HCT116 (cell line): Measurements from ENCODE around the gene ZNF462. TPM values are rescaled to one million over a fixed set of nuclear protein-coding genes. Genes with fewer than 3 reads are reported as not detected.

Experiments
- ATAC-seq: fragments of 200-7000 bp; cut with Tn5 transposase; 2 replicates; pipeline ENCODE4 v1.9.1; 2020; ENCODE audit warnings: mild to moderate bottlenecking, moderate library complexity
- BruUV-seq: library from RNA; stranded (reverse); fragments of 400-500 nt; replicated peaks from 2 replicates; lab custom pipeline; 2021; lab: Mats Ljungman, UMichigan
- CTCF ChIA-PET: fragments of 300-600 bp; sonication (Branson Sonifier 250); formaldehyde crosslinking; loops from one replicate; lab custom pipeline; 2021; ENCODE audit warnings: antibody characterized with exemption; lab: Charles Lee
- POLR2A ChIA-PET: fragments of 300-600, 350-600 bp; sonication (Branson Sonifier 250); formaldehyde crosslinking; loops from one replicate; lab custom pipeline; 2021; ENCODE audit warnings: antibody characterized with exemption; lab: Charles Lee
- RAD21 ChIA-PET, 2 experiments: fragments of 300-600 bp; sonication (Branson Sonifier 250); formaldehyde crosslinking; loops; one replicate each; lab custom pipeline; 2023; ENCODE audit warnings: low total read pairs in 2 of 2; ENCODE audit not compliant: uncharacterized antibody in 2 of 2, unreplicated experiment in 2 of 2, low non-redundant PET in 1 of 2; lab: Charles Lee
- DNase-seq: peaks from one replicate; pipeline ENCODE4 v3.0.0-alpha.2; 2010; ENCODE audit warnings: low read depth, low spot score
- H2AFZ ChIP-seq: fragments of 200-600 bp; shearing (Covaris generic), sonication (generic); 2 replicates; pipeline ENCODE4 v1.6.1; 2017; ENCODE audit warnings: low read depth, mixed run types, mixed read lengths, antibody characterized with exemption, low read length; ENCODE audit not compliant: poor library complexity, severe bottlenecking
- H3K27ac ChIP-seq: 2 replicates; pipeline ENCODE4 v1.5.1; 2012; ENCODE audit warnings: low read depth, low read length
- H3K27me3 ChIP-seq: fragments of 200-600 bp; sonication (generic); 2 replicates; pipeline ENCODE4 v1.6.1; 2016; ENCODE audit warnings: mixed run types, low read length, mixed read lengths; ENCODE audit not compliant: insufficient read depth
- H3K36me3 ChIP-seq, 2 experiments: fragments of 200-500 bp in 1 of 2; fragments of 200-600 bp in 1 of 2; sonication (Bioruptor generic) in 1 of 2; sonication (generic) in 1 of 2; 2 replicates each; pipeline versions ENCODE4 v1.5.1 to v1.6.1; 2014 to 2016; ENCODE audit warnings: low read length in 2 of 2, inconsistent platforms in 1 of 2, mixed read lengths in 1 of 2, mixed run types in 1 of 2; ENCODE audit not compliant: insufficient read depth in 2 of 2, control insufficient read depth in 1 of 2
- H3K4me1 ChIP-seq, 2 experiments: fragments of 200-600 bp in 1 of 2; sonication (generic) in 1 of 2; 2 replicates each; pipeline versions ENCODE4 v1.5.1 to v1.6.1; 2012 to 2017; ENCODE audit warnings: low read length in 2 of 2, inconsistent platforms in 1 of 2, mild to moderate bottlenecking in 1 of 2, mixed read lengths in 1 of 2, mixed run types in 1 of 2, moderate library complexity in 1 of 2; ENCODE audit not compliant: insufficient read depth in 2 of 2, control insufficient read depth in 1 of 2
- H3K4me2 ChIP-seq: fragments of 200-600 bp; sonication (generic); 2 replicates; pipeline ENCODE4 v1.6.1; 2017; ENCODE audit warnings: mixed run types, low read length, mixed read lengths
- H3K4me3 ChIP-seq, 2 experiments: fragments of 200-600 bp in 1 of 2; sonication (generic) in 1 of 2; replicated peaks in 1 of 2; 2 replicates each; pipeline ENCODE4 v1.5.1; 2011 to 2016; ENCODE audit warnings: low read length in 2 of 2, control low read depth in 1 of 2, low read depth in 1 of 2, mild to moderate bottlenecking in 1 of 2, mixed read lengths in 1 of 2, mixed run types in 1 of 2
- H3K79me2 ChIP-seq: fragments of 200-600 bp; sonication (generic); 2 replicates; pipeline ENCODE4 v1.6.1; 2017; ENCODE audit warnings: mild to moderate bottlenecking, mixed run types, low read length, moderate library complexity, mixed read lengths; ENCODE audit not compliant: insufficient read depth
- H3K9ac ChIP-seq: fragments of 200-600 bp; sonication (generic); 2 replicates; pipeline ENCODE4 v1.6.1; 2016; ENCODE audit warnings: low read length, mixed read lengths
- H3K9me2 ChIP-seq: fragments of 200-600 bp; sonication (generic), shearing (Covaris generic); 2 replicates; pipeline ENCODE4 v1.6.1; 2017; ENCODE audit warnings: mixed run types, mild to moderate bottlenecking, moderate library complexity; ENCODE audit not compliant: insufficient read depth
- H3K9me3 ChIP-seq, 2 experiments: fragments of 200-500 bp in 1 of 2; fragments of 200-600 bp in 1 of 2; sonication (Bioruptor generic) in 1 of 2; sonication (generic) in 1 of 2; 2 replicates each; pipeline ENCODE4 v1.6.1; 2014 to 2017; ENCODE audit warnings: low read length in 2 of 2, mixed read lengths in 2 of 2, inconsistent platforms in 1 of 2, low read depth in 1 of 2, mild to moderate bottlenecking in 1 of 2, mixed run types in 1 of 2, moderate library complexity in 1 of 2; ENCODE audit not compliant: control insufficient read depth in 1 of 2, insufficient read depth in 1 of 2
- H4K20me1 ChIP-seq: fragments of 200-600 bp; sonication (generic), shearing (Covaris generic); 2 replicates; pipeline ENCODE4 v1.6.1; 2017; ENCODE audit warnings: mixed run types, mild to moderate bottlenecking, moderate library complexity; ENCODE audit not compliant: insufficient read depth
- ATF3 ChIP-seq: IDR thresholded peaks from 2 replicates; pipeline ENCODE4 v1.6.1; 2012
- CBX3 ChIP-seq: IDR thresholded peaks from 2 replicates; pipeline ENCODE4 v1.6.1; 2012; ENCODE audit warnings: low read depth
- CEBPB ChIP-seq: IDR thresholded peaks from 2 replicates; pipeline ENCODE4 v1.6.1; 2012; ENCODE audit warnings: low read depth
- CTCF ChIP-seq, 3 experiments: fragments of 200-600 bp in 1 of 3; sonication (generic) in 1 of 3; IDR thresholded peaks in 2 of 3; conservative IDR thresholded peaks in 1 of 3; 2 replicates each; pipeline ENCODE4 v1.5.1; 2012 to 2017; ENCODE audit warnings: low read depth in 2 of 3, low read length in 2 of 3, antibody characterized with exemption in 1 of 3, borderline replicate concordance in 1 of 3, control low read depth in 1 of 3, mild to moderate bottlenecking in 1 of 3, mixed read lengths in 1 of 3, mixed run types in 1 of 3, moderate library complexity in 1 of 3; ENCODE audit not compliant: insufficient read depth in 1 of 3
- EGR1 ChIP-seq: IDR thresholded peaks from 2 replicates; pipeline ENCODE4 v1.6.1; 2012; ENCODE audit warnings: low read depth
- ELF1 ChIP-seq: IDR thresholded peaks from 2 replicates; pipeline ENCODE4 v1.6.1; 2012; ENCODE audit warnings: low read depth, borderline replicate concordance
- EZH2 ChIP-seq: fragments of 200-600 bp; sonication (generic); IDR thresholded peaks from 2 replicates; pipeline ENCODE4 v1.6.1; 2017; ENCODE audit warnings: antibody characterized with exemption, mixed run types
- JUND ChIP-seq: IDR thresholded peaks from 2 replicates; pipeline ENCODE4 v1.6.1; 2012
- MAX ChIP-seq: IDR thresholded peaks from 2 replicates; pipeline ENCODE4 v1.6.1; 2012
- POLR2A ChIP-seq: IDR thresholded peaks from 2 replicates; pipeline ENCODE4 v1.7.0; 2011; ENCODE audit warnings: borderline replicate concordance; ENCODE audit not compliant: insufficient read depth, insufficient read length; ENCODE audit errors: extremely low read depth
- REST ChIP-seq: IDR thresholded peaks from 2 replicates; pipeline ENCODE4 v1.6.1; 2012; ENCODE audit warnings: low read depth
- SIN3A ChIP-seq: IDR thresholded peaks from 2 replicates; pipeline ENCODE4 v1.6.1; 2012; ENCODE audit warnings: low read depth
- SP1 ChIP-seq: IDR thresholded peaks from 2 replicates; pipeline ENCODE4 v1.6.1; 2012; ENCODE audit warnings: low read depth
- SRF ChIP-seq: IDR thresholded peaks from 2 replicates; pipeline ENCODE4 v1.6.1; 2012; ENCODE audit warnings: low read depth
- TCF7L2 ChIP-seq: IDR thresholded peaks from 2 replicates; pipeline ENCODE4 v1.7.0; 2011; ENCODE audit warnings: borderline replicate concordance, inconsistent platforms; ENCODE audit not compliant: insufficient read depth, insufficient read length; ENCODE audit errors: extremely low read depth
- YY1 ChIP-seq: IDR thresholded peaks from 2 replicates; pipeline ENCODE4 v1.6.1; 2011; ENCODE audit warnings: low read length, low read depth, moderate library complexity, mild to moderate bottlenecking; ENCODE audit not compliant: insufficient replicate concordance; ENCODE audit errors: extremely low read depth
- ZNF274 ChIP-seq: fragments of 200-500 bp; sonication (Bioruptor generic); IDR thresholded peaks from 2 replicates; pipeline ENCODE4 v1.6.1; 2014; ENCODE audit warnings: mild to moderate bottlenecking, low read depth, low read length, inconsistent platforms
- intact Hi-C: fragments of 100-400 bp; cut with micrococcal nuclease; formaldehyde crosslinking; loops from 2 replicates; pipeline ENCODE4 v1.10.0; 2022
- total RNA-seq: library from RNA; stranded (reverse); gene quantifications from one replicate; pipeline ENCODE4 v1.2.1, GENCODE V29; 2021; ENCODE audit not compliant: unreplicated experiment

ZNF462 gene
- total RNA-seq, 1 experiment from 2014 or later, result 18.1 TPM

GRCh38 chr9:106829666-106830408, 33.1 kb upstream of the ZNF462 start:
- intact Hi-C loops, result no loop called here
- Histone ChIP-seq H2AFZ (no peak overlapping the region), H3K27ac (no peak overlapping the region), H3K4me2 (no peak overlapping the region), H4K20me1 (no peaks in the 10 kb centered on the region), H3K4me1 (no peaks in the 10 kb centered on the region), H3K9ac (no peak overlapping the region), H3K27me3 (no peaks in the 10 kb centered on the region)
- CTCF ChIA-PET, result no interaction called here
- no TSS peak for BruUV-seq
- ATAC-seq, result no peak
- no peak for TF ChIP-seq CEBPB
- no peak for TF ChIP-seq EZH2
- TF ChIP-seq EGR1, result no peak
- TF ChIP-seq MAX, result no peak
- no peak for TF ChIP-seq CTCF (IDR thresholded peaks at IDR 0.05 in 2 of 3, conservative IDR thresholded peaks at IDR 0.05 in 1 of 3; ENCODE audit: borderline replicate concordance in 1 of 3, insufficient read depth in 1 of 3, low read depth in 2 of 3, low read length in 2 of 3)
- no peak for TF ChIP-seq YY1
- TF ChIP-seq SP1, result no peak
- TF ChIP-seq ATF3, result no peak
- no peak for TF ChIP-seq ZNF274
- TF ChIP-seq JUND, result no peak
- no peak for TF ChIP-seq ELF1
- TF ChIP-seq SIN3A, result no peak
- TF ChIP-seq POLR2A, result no peak
- TF ChIP-seq SRF, result no peak
- no peak for TF ChIP-seq CBX3
- TF ChIP-seq REST, result no peak
- no peak for TF ChIP-seq TCF7L2
- TF ChIP-seq, all 23 proteins: peak for 0
- H3K9me3 ChIP-seq, result no peaks in the 10 kb centered on the region
- H3K4me3 ChIP-seq, result no peak overlapping the region
- no peak for DNase-seq
- no peaks in the 10 kb centered on the region for H3K79me2 ChIP-seq
- no peaks in the 10 kb centered on the region for H3K9me2 ChIP-seq
- H3K36me3 ChIP-seq, result no peaks in the 10 kb centered on the region
- POLR2A ChIA-PET, result no interaction called here
- RAD21 ChIA-PET, result no interaction called here
